ENCODE data around the gene FBL.
"Not testable (repeated sequence)": the region's sequence is repeated elsewhere in the genome, so short reads cannot be mapped to it uniquely, and the experiment has no call there.

The FBL gene

DNA sequence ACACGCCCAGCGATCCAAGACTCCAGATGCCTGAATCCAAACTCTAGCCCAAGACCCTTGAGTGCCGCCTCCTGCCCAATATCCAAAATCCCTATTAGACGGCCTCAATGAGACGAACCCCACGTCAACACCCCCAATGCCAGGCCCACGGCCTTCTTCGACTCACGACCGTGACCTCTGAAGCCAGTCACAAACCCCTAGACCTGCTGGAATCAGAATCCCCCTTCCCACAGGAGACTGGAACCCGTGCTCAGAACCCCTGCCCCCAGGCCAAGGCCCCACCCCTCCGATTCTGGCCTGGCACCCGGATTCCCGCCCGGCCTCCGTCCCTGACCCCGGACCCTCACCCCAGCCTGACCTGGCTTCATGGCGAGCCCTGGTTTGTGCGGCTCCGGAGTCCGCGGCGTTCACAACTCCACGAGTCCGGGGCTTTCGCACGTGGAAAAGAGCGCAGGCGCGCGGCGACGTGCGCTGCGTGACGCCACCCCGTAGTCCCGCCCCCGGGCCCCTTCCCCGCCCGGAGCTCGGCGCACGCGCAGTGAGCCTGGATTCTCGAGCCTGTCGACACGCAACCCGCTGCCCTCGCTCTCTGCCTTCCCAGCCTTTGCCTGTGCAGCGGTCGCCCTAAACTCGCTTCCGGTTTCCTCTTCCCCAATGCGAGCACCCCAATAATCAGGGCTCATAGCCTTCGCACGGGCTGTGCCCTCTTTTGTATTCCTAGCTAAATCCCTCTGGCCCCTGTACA lies at the start of gene FBL:
TSS of gene FBL (minus strand) at position 447 of the 745 bp plus-strand sequence. CDS start at position 368, 79 bp downstream.
- H3K4me2 ChIP-seq, result peak within 1 kb of the TSS; percentile 92
- H3K4me1 ChIP-seq, result peaks cover 47% of the 10 kb centered on the region
- H3K9ac ChIP-seq, result peak within 1 kb of the TSS; percentile 92
- H3K36me3 ChIP-seq, result peaks cover 5% of the 10 kb centered on the region
- peak within 1 kb of the TSS; percentile 83 for H3K27ac ChIP-seq
- TF ChIP-seq Cebpa-rat (IDR thresholded peaks at IDR 0.05), result no peak
- H3K27me3 ChIP-seq, result no peaks in the 10 kb centered on the region
- peak within 1 kb of the TSS; percentile 87 for H3K4me3 ChIP-seq
- H3K9me3 ChIP-seq, result no peaks in the 10 kb centered on the region
- peaks cover 48% of the 10 kb centered on the region for H4K20me1 ChIP-seq

DNA sequence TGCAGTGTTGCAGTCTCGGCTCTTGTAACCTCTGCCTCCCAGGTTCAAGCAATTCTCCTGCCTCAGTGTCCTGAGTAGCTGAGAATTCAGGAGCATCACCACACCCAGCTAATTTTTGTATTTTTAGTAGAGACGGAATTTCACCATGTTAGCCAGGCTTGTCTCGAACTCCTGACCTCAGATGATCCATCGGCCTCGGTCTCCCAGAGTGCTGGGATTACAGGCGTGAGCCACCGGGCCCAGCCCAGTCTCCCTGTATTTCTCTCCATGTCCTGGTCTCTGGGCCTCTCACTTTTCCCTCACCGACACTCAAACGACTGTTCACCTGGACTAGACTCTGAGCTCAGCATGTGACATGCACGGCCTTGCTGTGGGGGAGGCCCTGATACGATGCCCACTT lies 48.9 kb upstream of the FBL start:
- not testable (repeated sequence) for H3K27ac ChIP-seq, H4K20me1 ChIP-seq, H3K36me3 ChIP-seq, H3K27me3 ChIP-seq, H3K4me3 ChIP-seq, H3K9me3 ChIP-seq, H3K4me1 ChIP-seq, H3K9ac ChIP-seq, H3K4me2 ChIP-seq

GRCh38 chr19:39894236-39894606 lies 48.0 kb upstream of the FBL start:
- not testable (repeated sequence) for H3K4me1 ChIP-seq, H3K27me3 ChIP-seq, H3K9me3 ChIP-seq, H3K4me2 ChIP-seq, H3K27ac ChIP-seq, H3K9ac ChIP-seq, H3K4me3 ChIP-seq, H4K20me1 ChIP-seq, H3K36me3 ChIP-seq

GRCh38 chr19:39893366-39894235 lies 47.4 kb upstream of the FBL start:
- H3K4me3 ChIP-seq, H3K27ac ChIP-seq: not testable (repeated sequence)
- peak overlapping the region; percentile 31 for H3K4me2 ChIP-seq

GRCh38 chr19:39892506-39892902 lies 46.3 kb upstream of the FBL start:
- H4K20me1 ChIP-seq, H3K27ac ChIP-seq, H3K4me2 ChIP-seq, H3K9ac ChIP-seq, H3K4me3 ChIP-seq, H3K9me3 ChIP-seq, H3K27me3 ChIP-seq, H3K36me3 ChIP-seq, H3K4me1 ChIP-seq: not testable (repeated sequence)

More at GRCh38 chr19:39893366-39894235, 47.4 kb upstream of the FBL start:
- H3K36me3 ChIP-seq, H3K4me1 ChIP-seq, H4K20me1 ChIP-seq, H3K9me3 ChIP-seq, H3K27me3 ChIP-seq, H3K9ac ChIP-seq: not testable (repeated sequence)

GRCh38 chr19:39891660-39892505 lies 45.7 kb upstream of the FBL start:
- not testable (repeated sequence) for H3K4me3 ChIP-seq, H3K27me3 ChIP-seq, H3K9me3 ChIP-seq, H3K36me3 ChIP-seq, H3K4me1 ChIP-seq, H4K20me1 ChIP-seq, H3K9ac ChIP-seq, H3K27ac ChIP-seq, H3K4me2 ChIP-seq

DNA sequence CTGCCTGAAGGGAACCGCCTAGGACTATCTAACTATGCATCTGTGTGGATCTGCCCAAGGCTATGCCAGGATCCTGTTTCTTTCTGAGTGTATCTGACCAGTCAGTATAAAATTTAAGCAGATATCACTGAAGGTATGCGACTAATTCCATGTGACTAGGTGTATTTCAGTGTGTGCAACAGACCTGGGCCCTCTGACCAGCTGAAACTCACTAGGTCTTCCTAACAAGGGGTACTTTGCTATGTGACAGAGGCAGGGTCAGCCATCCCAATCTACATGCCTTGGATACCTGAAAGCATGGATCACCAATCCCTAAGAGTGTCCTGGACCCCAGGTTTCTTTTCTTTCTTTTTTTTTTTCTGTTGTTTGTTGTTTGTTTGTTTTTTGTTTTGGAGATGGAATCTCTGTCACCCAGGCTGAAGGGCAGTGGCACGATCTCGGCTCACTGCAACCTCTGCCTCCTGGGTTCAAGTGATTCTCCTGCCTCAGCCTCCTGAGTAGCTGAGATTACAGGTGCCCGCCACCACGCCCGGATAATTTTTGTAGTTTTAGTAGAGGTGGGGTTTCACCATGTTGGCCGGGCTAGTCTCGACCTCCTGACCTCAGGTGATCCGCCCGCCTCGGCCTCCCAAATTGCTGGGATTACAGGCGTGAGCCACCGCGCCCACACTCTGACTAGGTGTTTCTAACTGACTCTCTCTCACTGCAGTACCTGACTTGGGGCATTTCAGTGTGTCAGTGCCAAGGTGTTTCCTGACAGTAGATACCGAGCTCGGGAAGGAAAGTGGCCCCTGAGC lies 44.8 kb upstream of the FBL start:
- Histone ChIP-seq H3K4me3 (no peak overlapping the region), H3K9me3 (no peaks in the 10 kb centered on the region), H3K4me2 (no peak overlapping the region), H3K9ac (no peak overlapping the region), H4K20me1 (no peaks in the 10 kb centered on the region), H3K27ac (no peak overlapping the region), H3K36me3 (no peaks in the 10 kb centered on the region), H3K4me1 (no peaks in the 10 kb centered on the region), H3K27me3 (no peaks in the 10 kb centered on the region)
- no peak for TF ChIP-seq Cebpa-rat (IDR thresholded peaks at IDR 0.05)

GRCh38 chr19:39889872-39890754 lies 43.9 kb upstream of the FBL start:
- H3K4me1 ChIP-seq, H3K4me2 ChIP-seq, H3K27ac ChIP-seq, H3K27me3 ChIP-seq, H3K9ac ChIP-seq, H3K9me3 ChIP-seq, H3K36me3 ChIP-seq, H3K4me3 ChIP-seq, H4K20me1 ChIP-seq: not testable (repeated sequence)

GRCh38 chr19:39887456-39887951 lies 41.3 kb upstream of the FBL start:
- H3K4me2 ChIP-seq, result not testable (repeated sequence)

DNA sequence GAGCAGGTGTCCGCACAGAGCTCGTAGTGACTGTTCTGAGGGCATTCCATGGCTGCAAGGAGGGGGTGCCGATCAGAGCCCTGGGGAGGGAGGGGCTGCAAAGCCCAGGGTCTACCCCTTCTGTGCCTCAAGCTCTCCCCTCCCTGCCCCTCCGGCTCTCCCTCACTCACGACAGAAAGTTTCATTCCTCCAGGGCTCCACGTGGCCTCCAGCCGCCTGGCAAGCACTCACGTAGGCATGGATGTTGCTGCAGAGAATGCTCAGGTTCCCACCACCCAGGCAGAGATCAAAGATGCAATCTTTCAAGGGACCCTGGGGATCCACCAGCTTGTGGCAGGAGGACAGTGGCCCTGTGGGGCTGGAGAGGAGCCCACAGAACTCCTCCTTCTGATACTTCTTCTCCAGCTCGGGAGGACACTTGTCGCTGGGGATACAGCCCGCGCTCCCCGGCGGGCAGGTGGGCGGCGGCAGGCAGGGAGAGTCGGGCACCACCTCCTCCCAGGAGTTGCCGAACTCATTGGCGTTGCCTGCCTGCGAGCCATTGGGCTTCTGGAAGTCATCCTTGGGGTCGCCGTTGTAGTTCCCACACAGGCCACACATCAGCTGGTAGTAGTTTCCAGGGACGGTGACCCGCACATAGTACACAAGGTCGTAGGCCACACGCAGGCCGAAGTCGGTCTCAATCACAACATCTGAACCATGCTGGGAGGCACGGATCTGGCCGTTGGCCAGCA lies 39.8 kb upstream of the FBL start:
- not testable (repeated sequence) for H3K4me3 ChIP-seq, H3K27me3 ChIP-seq, H4K20me1 ChIP-seq, H3K36me3 ChIP-seq, H3K4me2 ChIP-seq, H3K9me3 ChIP-seq, H3K9ac ChIP-seq, H3K4me1 ChIP-seq, H3K27ac ChIP-seq

More at GRCh38 chr19:39887456-39887951, 41.3 kb upstream of the FBL start:
- H3K4me1 ChIP-seq, H3K4me3 ChIP-seq, H3K27ac ChIP-seq, H3K27me3 ChIP-seq, H3K9ac ChIP-seq, H3K9me3 ChIP-seq, H4K20me1 ChIP-seq, H3K36me3 ChIP-seq: not testable (repeated sequence)

- H3K9ac ChIP-seq, H3K4me1 ChIP-seq, H4K20me1 ChIP-seq, H3K36me3 ChIP-seq, H3K4me3 ChIP-seq, H3K27me3 ChIP-seq, H3K4me2 ChIP-seq, H3K27ac ChIP-seq, H3K9me3 ChIP-seq: not testable (repeated sequence)
Measured at GRCh38 chr19:39884721-39885120, 38.5 kb upstream of the FBL start.

- not testable (repeated sequence) for H3K9ac ChIP-seq, H3K36me3 ChIP-seq, H3K27ac ChIP-seq
Measured at GRCh38 chr19:39882645-39883044, 36.5 kb upstream of the FBL start.

More at GRCh38 chr19:39882645-39883044, 36.5 kb upstream of the FBL start:
- H3K9me3 ChIP-seq, H3K4me3 ChIP-seq, H3K4me1 ChIP-seq, H3K4me2 ChIP-seq, H4K20me1 ChIP-seq, H3K27me3 ChIP-seq: not testable (repeated sequence)
